HL-60 (cell line): Measurements from ENCODE around the gene OVOL1.

ENCODE experiments used
- CTCF ChIP-seq: IDR thresholded peaks from one replicate; pipeline ENCODE4 v1.5.1; 2011; ENCODE audit warnings: low read length, control low read depth, inconsistent platforms; ENCODE audit not compliant: insufficient read depth
- POLR2AphosphoS5 ChIP-seq: IDR thresholded peaks from 2 replicates; pipeline ENCODE4 v1.6.1; 2012; ENCODE audit warnings: low read depth
- REST ChIP-seq: IDR thresholded peaks from 2 replicates; pipeline ENCODE4 v1.6.1; 2012; ENCODE audit warnings: low read depth; ENCODE audit not compliant: insufficient replicate concordance

- TF ChIP-seq CTCF (no peak), POLR2AphosphoS5 (no peak), REST (no peak)
Measured at GRCh38 chr11:65811764-65812475, 25.1 kb downstream of the OVOL1 start.
